OCI-LY3 (cell line): ENCODE results near the gene URM1.

Experiments used
- H2AFZ ChIP-seq: fragments of 200-600, 300-600 bp; shearing (Covaris generic); 2 replicates; pipeline ENCODE4 v1.6.0; 2014; ENCODE audit warnings: antibody characterized with exemption, low read depth, low read length
- H3K27ac ChIP-seq: fragments of 200-600, 300-600 bp; sonication (generic); 2 replicates; pipeline ENCODE4 v1.5.1; 2014; ENCODE audit warnings: mild to moderate bottlenecking, low read length, moderate library complexity, mixed read lengths
- H3K27me3 ChIP-seq: fragments of 200-600, 300-600 bp; sonication (generic); 2 replicates; pipeline ENCODE4 v1.6.1; 2014; ENCODE audit warnings: low read depth, low read length, mixed read lengths
- H3K36me3 ChIP-seq: fragments of 200-600, 300-600 bp; sonication (generic); replicated peaks from 2 replicates; pipeline ENCODE3; 2014; ENCODE audit warnings: low read depth, low read length, mixed read lengths
- H3K4me1 ChIP-seq: fragments of 300-600, 200-600 bp; sonication (generic); 2 replicates; pipeline ENCODE4 v1.6.1; 2014; ENCODE audit warnings: low read length, mixed read lengths
- H3K4me2 ChIP-seq: fragments of 200-600, 300-600 bp; sonication (generic); 2 replicates; pipeline ENCODE4 v1.6.1; 2014; ENCODE audit warnings: low read length, mixed read lengths
- H3K4me3 ChIP-seq: fragments of 300-600, 200-600 bp; sonication (generic); 2 replicates; pipeline ENCODE4 v1.5.1; 2014; ENCODE audit warnings: antibody characterized with exemption, mild to moderate bottlenecking, low read length, moderate library complexity
- H3K79me2 ChIP-seq: fragments of 300-600, 200-600 bp; shearing (Covaris generic); 2 replicates; pipeline ENCODE4 v1.6.1; 2014; ENCODE audit warnings: mild to moderate bottlenecking, low read length, mixed read lengths
- H3K9ac ChIP-seq: fragments of 300-600, 200-600 bp; shearing (Covaris generic); 2 replicates; pipeline ENCODE4 v1.6.0; 2014; ENCODE audit warnings: mild to moderate bottlenecking, low read length, moderate library complexity
- H3K9me3 ChIP-seq: fragments of 200-600, 300-600 bp; shearing (Covaris generic); 2 replicates; pipeline ENCODE4 v1.6.1; 2014; ENCODE audit warnings: low read length, mixed read lengths; ENCODE audit not compliant: insufficient read depth
- H4K20me1 ChIP-seq: fragments of 200-600, 300-600 bp; sonication (generic); 2 replicates; pipeline ENCODE4 v1.6.1; 2016; ENCODE audit warnings: low read length, mixed read lengths; ENCODE audit not compliant: insufficient read depth
- CTCF ChIP-seq: fragments of 200-600, 300-600 bp; sonication (generic); IDR thresholded peaks from 2 replicates; pipeline ENCODE4 v1.5.1; 2014; ENCODE audit warnings: antibody characterized with exemption, low read length, low read depth
- EZH2phosphoT487 ChIP-seq: fragments of 200-600 bp; shearing (Covaris generic); IDR thresholded peaks from 2 replicates; pipeline ENCODE4 v1.6.1; 2018; ENCODE audit warnings: antibody characterized with exemption, mixed run types, low read depth

The URM1 gene

DNA sequence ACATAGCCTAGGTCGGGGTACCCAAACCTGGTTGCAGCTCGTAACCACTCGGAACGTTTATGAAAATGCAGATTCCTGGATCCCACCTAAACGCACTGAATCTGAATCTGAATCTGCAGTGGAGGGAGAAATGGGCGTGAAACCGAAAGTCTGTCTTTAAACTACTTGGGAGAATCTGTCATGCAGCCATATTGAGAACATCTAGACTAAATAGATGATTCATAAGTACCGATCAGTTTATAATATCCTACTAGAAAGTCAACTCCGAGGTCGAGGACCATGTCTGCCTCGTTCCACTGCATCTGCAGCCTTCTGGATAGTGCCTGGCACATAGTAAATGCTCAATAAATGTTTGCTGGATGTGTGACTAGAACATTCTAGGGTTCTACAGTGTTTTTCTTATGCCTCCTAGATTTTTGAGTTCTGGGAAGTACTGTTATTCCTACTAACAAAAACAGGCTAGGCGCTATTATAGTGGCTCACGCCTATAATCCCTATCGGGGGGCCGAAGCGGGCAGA is 47.9 kb upstream of the URM1 start:
- H3K9me3 ChIP-seq: no peaks in the 10 kb centered on the region
- H3K4me3 ChIP-seq: peak overlapping the region; percentile 98
- no peaks in the 10 kb centered on the region for H3K27me3 ChIP-seq
- peak overlapping the region; percentile 80 for H3K27ac ChIP-seq
- peaks cover 6% of the 10 kb centered on the region for H3K36me3 ChIP-seq
- no peaks in the 10 kb centered on the region for H4K20me1 ChIP-seq
- H3K4me2 ChIP-seq: peak overlapping the region; percentile 94
- H3K9ac ChIP-seq: peak overlapping the region; percentile 85
- H3K4me1 ChIP-seq: peaks cover 11% of the 10 kb centered on the region
- TF ChIP-seq EZH2phosphoT487 (no peak), CTCF (no peak)
- H2AFZ ChIP-seq: 0 out of 2 replicates have a peak overlapping the region, but pooled peaks have one; percentile 24
- H3K79me2 ChIP-seq: peaks cover 37% of the 10 kb centered on the region

DNA sequence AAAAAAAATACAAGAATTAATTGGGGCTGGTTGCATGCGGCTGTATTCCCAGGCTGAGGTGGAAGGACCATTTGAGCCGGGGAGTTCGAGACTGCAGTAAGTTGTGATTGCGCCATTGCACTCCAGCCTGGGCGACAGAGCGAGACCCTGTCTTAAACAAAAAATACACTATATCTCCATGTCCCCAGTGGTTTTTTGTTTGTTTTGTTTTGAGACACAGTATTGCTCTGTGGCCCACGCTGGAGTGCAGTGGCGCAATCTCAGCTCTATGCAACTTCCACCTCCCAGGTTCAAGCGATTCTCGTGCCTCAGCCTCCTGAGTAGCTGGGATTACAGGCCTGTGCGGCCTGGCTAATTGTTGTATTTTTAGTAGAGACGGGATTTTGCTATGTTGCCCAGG is 47.4 kb upstream of the URM1 start:
- TF ChIP-seq EZH2phosphoT487: no peak
- no peak for TF ChIP-seq CTCF
- H4K20me1 ChIP-seq: no peaks in the 10 kb centered on the region
- H3K79me2 ChIP-seq: peaks cover 37% of the 10 kb centered on the region
- H3K9me3 ChIP-seq: no peaks in the 10 kb centered on the region
- peak overlapping the region; percentile 85; the same call in 1 of the 2 replicates for H3K9ac ChIP-seq
- H3K4me2 ChIP-seq: peak overlapping the region; percentile 94
- no peak overlapping the region for H2AFZ ChIP-seq
- no peak overlapping the region for H3K27ac ChIP-seq
- H3K4me1 ChIP-seq: peaks cover 11% of the 10 kb centered on the region
- no peaks in the 10 kb centered on the region for H3K27me3 ChIP-seq
- peak overlapping the region; percentile 98 for H3K4me3 ChIP-seq
- peaks cover 6% of the 10 kb centered on the region for H3K36me3 ChIP-seq

GRCh38 chr9:128324401-128324800 is 46.8 kb upstream of the URM1 start:
- Histone ChIP-seq H3K4me3 (no peak overlapping the region), H3K27me3 (no peaks in the 10 kb centered on the region), H3K79me2 (peaks cover 37% of the 10 kb centered on the region), H2AFZ (no peak overlapping the region), H3K9me3 (no peaks in the 10 kb centered on the region), H4K20me1 (no peaks in the 10 kb centered on the region), H3K4me1 (peaks cover 11% of the 10 kb centered on the region), H3K36me3 (peaks cover 6% of the 10 kb centered on the region), H3K9ac (no peak overlapping the region), H3K27ac (no peak overlapping the region), H3K4me2 (no peak overlapping the region)
- TF ChIP-seq EZH2phosphoT487: no peak
- no peak for TF ChIP-seq CTCF

DNA sequence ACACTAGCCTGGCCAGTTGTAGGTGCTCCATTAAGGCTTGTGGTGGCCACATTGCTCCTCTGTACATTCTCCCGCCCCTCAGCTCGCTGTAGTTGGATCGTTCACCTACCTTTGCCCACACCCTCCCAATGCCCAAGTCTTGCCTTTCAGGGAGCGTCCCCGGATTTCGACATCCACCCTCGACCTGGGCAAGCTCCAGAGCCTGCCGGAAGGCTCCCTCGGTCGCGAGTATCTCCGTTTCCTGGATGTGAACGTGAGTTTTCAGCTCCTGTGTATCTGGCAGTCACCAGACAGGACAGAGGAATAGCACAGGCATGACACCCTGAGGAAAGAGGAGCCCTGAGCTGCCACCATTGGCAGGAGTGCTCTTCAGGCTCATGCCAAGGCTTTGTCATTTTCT is 45.5 kb upstream of the URM1 start:
- no peaks in the 10 kb centered on the region for H3K9me3 ChIP-seq
- peaks cover 11% of the 10 kb centered on the region for H3K4me1 ChIP-seq
- no peaks in the 10 kb centered on the region for H4K20me1 ChIP-seq
- H3K27ac ChIP-seq: no peak overlapping the region
- H3K4me2 ChIP-seq: no peak overlapping the region
- peaks cover 6% of the 10 kb centered on the region for H3K36me3 ChIP-seq
- no peaks in the 10 kb centered on the region for H3K27me3 ChIP-seq
- H3K79me2 ChIP-seq: peaks cover 37% of the 10 kb centered on the region
- H3K9ac ChIP-seq: no peak overlapping the region
- no peak overlapping the region for H2AFZ ChIP-seq
- TF ChIP-seq EZH2phosphoT487: no peak
- no peak for TF ChIP-seq CTCF
- no peak overlapping the region for H3K4me3 ChIP-seq
